HCT116 (cell line): Measurements from ENCODE around the gene TCEAL5. TPM values are rescaled to one million over a fixed set of nuclear protein-coding genes. Genes with fewer than 3 reads are reported as not detected.
"Not testable (repeated sequence)": the region's sequence is repeated elsewhere in the genome, so short reads cannot be mapped to it uniquely, and the experiment has no call there.

ENCODE experiments used
- ATAC-seq: fragments of 200-7000 bp; cut with Tn5 transposase; 2 replicates; pipeline ENCODE4 v1.9.1; 2020; ENCODE audit warnings: mild to moderate bottlenecking, moderate library complexity
- BruUV-seq: library from RNA; stranded (reverse); fragments of 400-500 nt; replicated peaks from 2 replicates; lab custom pipeline; 2021; lab: Mats Ljungman, UMichigan
- CTCF ChIA-PET: fragments of 300-600 bp; sonication (Branson Sonifier 250); formaldehyde crosslinking; loops from one replicate; lab custom pipeline; 2021; ENCODE audit warnings: antibody characterized with exemption; lab: Charles Lee
- POLR2A ChIA-PET: fragments of 300-600, 350-600 bp; sonication (Branson Sonifier 250); formaldehyde crosslinking; loops from one replicate; lab custom pipeline; 2021; ENCODE audit warnings: antibody characterized with exemption; lab: Charles Lee
- RAD21 ChIA-PET, 2 experiments: fragments of 300-600 bp; sonication (Branson Sonifier 250); formaldehyde crosslinking; loops; one replicate each; lab custom pipeline; 2023; ENCODE audit warnings: low total read pairs in 2 of 2; ENCODE audit not compliant: uncharacterized antibody in 2 of 2, unreplicated experiment in 2 of 2, low non-redundant PET in 1 of 2; lab: Charles Lee
- DNase-seq: peaks from one replicate; pipeline ENCODE4 v3.0.0-alpha.2; 2010; ENCODE audit warnings: low read depth, low spot score
- H2AFZ ChIP-seq: fragments of 200-600 bp; shearing (Covaris generic), sonication (generic); 2 replicates; pipeline ENCODE4 v1.6.1; 2017; ENCODE audit warnings: low read depth, mixed run types, mixed read lengths, antibody characterized with exemption, low read length; ENCODE audit not compliant: poor library complexity, severe bottlenecking
- H3K27ac ChIP-seq: 2 replicates; pipeline ENCODE4 v1.5.1; 2012; ENCODE audit warnings: low read depth, low read length
- H3K27me3 ChIP-seq: fragments of 200-600 bp; sonication (generic); 2 replicates; pipeline ENCODE4 v1.6.1; 2016; ENCODE audit warnings: mixed run types, low read length, mixed read lengths; ENCODE audit not compliant: insufficient read depth
- H3K36me3 ChIP-seq, 2 experiments: fragments of 200-500 bp in 1 of 2; fragments of 200-600 bp in 1 of 2; sonication (Bioruptor generic) in 1 of 2; sonication (generic) in 1 of 2; 2 replicates each; pipeline versions ENCODE4 v1.5.1 to v1.6.1; 2014 to 2016; ENCODE audit warnings: low read length in 2 of 2, inconsistent platforms in 1 of 2, mixed read lengths in 1 of 2, mixed run types in 1 of 2; ENCODE audit not compliant: insufficient read depth in 2 of 2, control insufficient read depth in 1 of 2
- H3K4me1 ChIP-seq, 2 experiments: fragments of 200-600 bp in 1 of 2; sonication (generic) in 1 of 2; 2 replicates each; pipeline versions ENCODE4 v1.5.1 to v1.6.1; 2012 to 2017; ENCODE audit warnings: low read length in 2 of 2, inconsistent platforms in 1 of 2, mild to moderate bottlenecking in 1 of 2, mixed read lengths in 1 of 2, mixed run types in 1 of 2, moderate library complexity in 1 of 2; ENCODE audit not compliant: insufficient read depth in 2 of 2, control insufficient read depth in 1 of 2
- H3K4me2 ChIP-seq: fragments of 200-600 bp; sonication (generic); 2 replicates; pipeline ENCODE4 v1.6.1; 2017; ENCODE audit warnings: mixed run types, low read length, mixed read lengths
- H3K4me3 ChIP-seq, 2 experiments: fragments of 200-600 bp in 1 of 2; sonication (generic) in 1 of 2; replicated peaks in 1 of 2; 2 replicates each; pipeline ENCODE4 v1.5.1; 2011 to 2016; ENCODE audit warnings: low read length in 2 of 2, control low read depth in 1 of 2, low read depth in 1 of 2, mild to moderate bottlenecking in 1 of 2, mixed read lengths in 1 of 2, mixed run types in 1 of 2
- H3K79me2 ChIP-seq: fragments of 200-600 bp; sonication (generic); 2 replicates; pipeline ENCODE4 v1.6.1; 2017; ENCODE audit warnings: mild to moderate bottlenecking, mixed run types, low read length, moderate library complexity, mixed read lengths; ENCODE audit not compliant: insufficient read depth
- H3K9ac ChIP-seq: fragments of 200-600 bp; sonication (generic); 2 replicates; pipeline ENCODE4 v1.6.1; 2016; ENCODE audit warnings: low read length, mixed read lengths
- H3K9me2 ChIP-seq: fragments of 200-600 bp; sonication (generic), shearing (Covaris generic); 2 replicates; pipeline ENCODE4 v1.6.1; 2017; ENCODE audit warnings: mixed run types, mild to moderate bottlenecking, moderate library complexity; ENCODE audit not compliant: insufficient read depth
- H3K9me3 ChIP-seq, 2 experiments: fragments of 200-500 bp in 1 of 2; fragments of 200-600 bp in 1 of 2; sonication (Bioruptor generic) in 1 of 2; sonication (generic) in 1 of 2; 2 replicates each; pipeline ENCODE4 v1.6.1; 2014 to 2017; ENCODE audit warnings: low read length in 2 of 2, mixed read lengths in 2 of 2, inconsistent platforms in 1 of 2, low read depth in 1 of 2, mild to moderate bottlenecking in 1 of 2, mixed run types in 1 of 2, moderate library complexity in 1 of 2; ENCODE audit not compliant: control insufficient read depth in 1 of 2, insufficient read depth in 1 of 2
- H4K20me1 ChIP-seq: fragments of 200-600 bp; sonication (generic), shearing (Covaris generic); 2 replicates; pipeline ENCODE4 v1.6.1; 2017; ENCODE audit warnings: mixed run types, mild to moderate bottlenecking, moderate library complexity; ENCODE audit not compliant: insufficient read depth
- ATF3 ChIP-seq: IDR thresholded peaks from 2 replicates; pipeline ENCODE4 v1.6.1; 2012
- CBX3 ChIP-seq: IDR thresholded peaks from 2 replicates; pipeline ENCODE4 v1.6.1; 2012; ENCODE audit warnings: low read depth
- ELF1 ChIP-seq: IDR thresholded peaks from 2 replicates; pipeline ENCODE4 v1.6.1; 2012; ENCODE audit warnings: low read depth, borderline replicate concordance
- EZH2 ChIP-seq: fragments of 200-600 bp; sonication (generic); IDR thresholded peaks from 2 replicates; pipeline ENCODE4 v1.6.1; 2017; ENCODE audit warnings: antibody characterized with exemption, mixed run types
- EZH2phosphoT487 ChIP-seq: fragments of 200-600 bp; IDR thresholded peaks from 2 replicates; pipeline ENCODE4 v1.6.1; 2018; ENCODE audit warnings: antibody characterized with exemption, borderline replicate concordance
- JUND ChIP-seq: IDR thresholded peaks from 2 replicates; pipeline ENCODE4 v1.6.1; 2012
- MAX ChIP-seq: IDR thresholded peaks from 2 replicates; pipeline ENCODE4 v1.6.1; 2012
- POLR2A ChIP-seq: IDR thresholded peaks from 2 replicates; pipeline ENCODE4 v1.7.0; 2011; ENCODE audit warnings: borderline replicate concordance; ENCODE audit not compliant: insufficient read depth, insufficient read length; ENCODE audit errors: extremely low read depth
- RAD21 ChIP-seq: IDR thresholded peaks from 2 replicates; pipeline ENCODE4 v1.6.1; 2012; ENCODE audit warnings: low read depth, mild to moderate bottlenecking
- REST ChIP-seq: IDR thresholded peaks from 2 replicates; pipeline ENCODE4 v1.6.1; 2012; ENCODE audit warnings: low read depth
- SIN3A ChIP-seq: IDR thresholded peaks from 2 replicates; pipeline ENCODE4 v1.6.1; 2012; ENCODE audit warnings: low read depth
- SP1 ChIP-seq: IDR thresholded peaks from 2 replicates; pipeline ENCODE4 v1.6.1; 2012; ENCODE audit warnings: low read depth
- TCF7L2 ChIP-seq: IDR thresholded peaks from 2 replicates; pipeline ENCODE4 v1.7.0; 2011; ENCODE audit warnings: borderline replicate concordance, inconsistent platforms; ENCODE audit not compliant: insufficient read depth, insufficient read length; ENCODE audit errors: extremely low read depth
- YY1 ChIP-seq: IDR thresholded peaks from 2 replicates; pipeline ENCODE4 v1.6.1; 2011; ENCODE audit warnings: low read length, low read depth, moderate library complexity, mild to moderate bottlenecking; ENCODE audit not compliant: insufficient replicate concordance; ENCODE audit errors: extremely low read depth
- ZNF274 ChIP-seq: fragments of 200-500 bp; sonication (Bioruptor generic); IDR thresholded peaks from 2 replicates; pipeline ENCODE4 v1.6.1; 2014; ENCODE audit warnings: mild to moderate bottlenecking, low read depth, low read length, inconsistent platforms
- intact Hi-C: fragments of 100-400 bp; cut with micrococcal nuclease; formaldehyde crosslinking; loops from 2 replicates; pipeline ENCODE4 v1.10.0; 2022
- total RNA-seq: library from RNA; stranded (reverse); gene quantifications from one replicate; pipeline ENCODE4 v1.2.1, GENCODE V29; 2021; ENCODE audit not compliant: unreplicated experiment

Gene TCEAL5
- total RNA-seq, 1 experiment from 2014 or later = not detected

- not testable (repeated sequence) for H4K20me1 ChIP-seq, BruUV-seq, H2AFZ ChIP-seq
These were observed 40.9 kb downstream of the TCEAL5 start for GRCh38 chrX:103235608-103236007.

GRCh38 chrX:103234869-103235268, 41.7 kb downstream of the TCEAL5 start:
- no peak overlapping the region for H3K4me3 ChIP-seq
- no peak for DNase-seq
- no peaks in the 10 kb centered on the region for H3K9me2 ChIP-seq
- no peaks in the 10 kb centered on the region for H4K20me1 ChIP-seq
- H3K27me3 ChIP-seq = no peaks in the 10 kb centered on the region
- no TSS peak for BruUV-seq
- ATAC-seq = no peak
- ChIA-PET CTCF (no interaction called here), RAD21 (no interaction called here), POLR2A (no interaction called here)
- no peak overlapping the region for H2AFZ ChIP-seq
- H3K36me3 ChIP-seq = no peaks in the 10 kb centered on the region
- H3K4me2 ChIP-seq = no peak overlapping the region
- no peaks in the 10 kb centered on the region for H3K79me2 ChIP-seq
- H3K4me1 ChIP-seq = no peaks in the 10 kb centered on the region
- intact Hi-C loops = no loop called here
- no peak overlapping the region for H3K9ac ChIP-seq
- no peak overlapping the region for H3K27ac ChIP-seq
- no peak for TF ChIP-seq EZH2phosphoT487
- TF ChIP-seq RAD21 = no peak
- TF ChIP-seq YY1 = no peak
- no peak for TF ChIP-seq EZH2
- no peak for TF ChIP-seq JUND
- TF ChIP-seq ZNF274 = no peak
- no peak for TF ChIP-seq ELF1
- TF ChIP-seq CBX3 = no peak
- TF ChIP-seq ATF3 = no peak
- no peak for TF ChIP-seq REST
- no peak for TF ChIP-seq SP1
- no peak for TF ChIP-seq MAX
- no peak for TF ChIP-seq TCF7L2
- no peak for TF ChIP-seq SIN3A
- TF ChIP-seq POLR2A = no peak
- H3K9me3 ChIP-seq = no peaks in the 10 kb centered on the region

More at GRCh38 chrX:103235608-103236007, 40.9 kb downstream of the TCEAL5 start:
- H3K27me3 ChIP-seq, H3K36me3 ChIP-seq, H3K9ac ChIP-seq, POLR2A ChIA-PET, H3K27ac ChIP-seq, RAD21 ChIA-PET, H3K79me2 ChIP-seq, intact Hi-C loops, CTCF ChIA-PET, H3K4me2 ChIP-seq, H3K9me2 ChIP-seq, H3K4me3 ChIP-seq, H3K9me3 ChIP-seq, DNase-seq, ATAC-seq, H3K4me1 ChIP-seq: not testable (repeated sequence)
